Endodermal cell (in vitro differentiated cells): ENCODE data around the gene CHCT1. TPM values are rescaled to one million over a fixed set of nuclear protein-coding genes. Genes with fewer than 3 reads are reported as not detected.
A peak's percentile ranks its signal among the peaks of the same experiment; 100 is the strongest.
"Not testable (repeated sequence)": the region's sequence is repeated elsewhere in the genome, so short reads cannot be mapped to it uniquely, and the experiment has no call there.

Experiments used
- DNase-seq: peaks from one replicate; pipeline ENCODE4 v3.0.0-alpha.2; 2017
- H3K27ac ChIP-seq: 2 replicates; pipeline ENCODE4 v1.5.1; 2013; ENCODE audit warnings: mild to moderate bottlenecking, low read depth, low read length, moderate library complexity
- H3K27me3 ChIP-seq: 2 replicates; pipeline ENCODE4 v1.6.1; 2013; ENCODE audit warnings: mild to moderate bottlenecking, low read length, moderate library complexity; ENCODE audit not compliant: insufficient read depth, control insufficient read depth, poor library complexity, severe bottlenecking
- H3K36me3 ChIP-seq: 2 replicates; pipeline ENCODE4 v1.7.0; 2013; ENCODE audit warnings: mild to moderate bottlenecking, low read length, moderate library complexity; ENCODE audit not compliant: control insufficient read depth, insufficient read depth
- H3K4me1 ChIP-seq: one replicate; pipeline ENCODE4 v1.7.0; 2013; ENCODE audit warnings: low read length; ENCODE audit not compliant: control insufficient read depth, insufficient read depth
- H3K4me3 ChIP-seq: 2 replicates; pipeline ENCODE4 v1.5.1; 2013; ENCODE audit warnings: mild to moderate bottlenecking, low read length, moderate library complexity
- H3K9ac ChIP-seq: 2 replicates; pipeline ENCODE4 v1.6.1; 2013; ENCODE audit warnings: mild to moderate bottlenecking, low read length, moderate library complexity; ENCODE audit not compliant: poor library complexity, severe bottlenecking; ENCODE audit errors: extremely low read depth
- H3K9me3 ChIP-seq: 2 replicates; pipeline ENCODE4 v1.6.1; 2013; ENCODE audit warnings: mild to moderate bottlenecking, low read length, moderate library complexity; ENCODE audit not compliant: control insufficient read depth
- H3K27ac Mint-ChIP-seq: 2 replicates; pipeline ENCODE4 v1.8.0; 2020; ENCODE audit warnings: mixed read lengths
- H3K27me3 Mint-ChIP-seq: 2 replicates; pipeline ENCODE4 v1.8.0; 2021; ENCODE audit warnings: mild to moderate bottlenecking, mixed read lengths; ENCODE audit not compliant: insufficient read depth
- H3K36me3 Mint-ChIP-seq: 2 replicates; pipeline ENCODE4 v1.8.0; 2020; ENCODE audit warnings: low read depth, mixed read lengths
- H3K4me1 Mint-ChIP-seq: 2 replicates; pipeline ENCODE4 v1.8.0; 2020; ENCODE audit warnings: mixed read lengths
- H3K4me3 Mint-ChIP-seq: 2 replicates; pipeline ENCODE4 v1.8.0; 2020; ENCODE audit warnings: mild to moderate bottlenecking, moderate library complexity, mixed read lengths
- H3K9me3 Mint-ChIP-seq: 2 replicates; pipeline ENCODE4 v1.8.0; 2020; ENCODE audit warnings: mild to moderate bottlenecking, mixed read lengths
- whole genome bisulfite sequencing, 2 experiments: methylation state at CpG; one replicate each; pipeline versions ENCODE4 v1.1.5 to v1.1.7; 2013; ENCODE audit warnings: missing lambda C conversion rate in 2 of 2, mixed read lengths in 1 of 2; ENCODE audit not compliant: insufficient coverage in 1 of 2, insufficient read length in 1 of 2; 5-methylcytosine and 5-hydroxymethylcytosine counted together
- total RNA-seq, 2 donors: library from RNA; stranded (reverse); fragmentation: NEBNext Ultra II Directional in 1 of 2; extraction: Animal tissue kit (Norgen Biotek cat#: 25700) in 1 of 2; gene quantifications; 2 replicates in 1 of 2; 3 replicates in 1 of 2; pipeline ENCODE4 v1.2.1, GENCODE V29; 2021
- TF ChIP-seq, protein P1 (sequence below): fragments of 200-600 bp; sonication (generic); conservative IDR thresholded peaks from 2 replicates; pipeline ENCODE4 v1.5.0; 2021; ENCODE audit warnings: antibody characterized with exemption, mild to moderate bottlenecking

The CHCT1 gene
- total RNA-seq, 2 donors from 2014 or later, result not detected

- no peak overlapping the region for H3K4me3 Mint-ChIP-seq
- Histone ChIP-seq H3K27me3 (no peaks in the 10 kb centered on the region), H3K9ac (no peak overlapping the region), H3K27ac (no peak overlapping the region), H3K9me3 (no peaks in the 10 kb centered on the region), H3K36me3 (peaks cover 3% of the 10 kb centered on the region), H3K4me3 (no peak overlapping the region), H3K4me1 (no peaks in the 10 kb centered on the region)
- WGBS, 2 experiments, result 94 to 96% methylated on average over 4 of the region's 4 CpGs
- TF ChIP-seq, protein P1, sequence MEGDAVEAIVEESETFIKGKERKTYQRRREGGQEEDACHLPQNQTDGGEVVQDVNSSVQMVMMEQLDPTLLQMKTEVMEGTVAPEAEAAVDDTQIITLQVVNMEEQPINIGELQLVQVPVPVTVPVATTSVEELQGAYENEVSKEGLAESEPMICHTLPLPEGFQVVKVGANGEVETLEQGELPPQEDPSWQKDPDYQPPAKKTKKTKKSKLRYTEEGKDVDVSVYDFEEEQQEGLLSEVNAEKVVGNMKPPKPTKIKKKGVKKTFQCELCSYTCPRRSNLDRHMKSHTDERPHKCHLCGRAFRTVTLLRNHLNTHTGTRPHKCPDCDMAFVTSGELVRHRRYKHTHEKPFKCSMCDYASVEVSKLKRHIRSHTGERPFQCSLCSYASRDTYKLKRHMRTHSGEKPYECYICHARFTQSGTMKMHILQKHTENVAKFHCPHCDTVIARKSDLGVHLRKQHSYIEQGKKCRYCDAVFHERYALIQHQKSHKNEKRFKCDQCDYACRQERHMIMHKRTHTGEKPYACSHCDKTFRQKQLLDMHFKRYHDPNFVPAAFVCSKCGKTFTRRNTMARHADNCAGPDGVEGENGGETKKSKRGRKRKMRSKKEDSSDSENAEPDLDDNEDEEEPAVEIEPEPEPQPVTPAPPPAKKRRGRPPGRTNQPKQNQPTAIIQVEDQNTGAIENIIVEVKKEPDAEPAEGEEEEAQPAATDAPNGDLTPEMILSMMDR, result no peak
- H3K9me3 Mint-ChIP-seq, result no peaks in the 10 kb centered on the region
- no peak overlapping the region for H3K27ac Mint-ChIP-seq
- peaks cover 33% of the 10 kb centered on the region for H3K4me1 Mint-ChIP-seq
- H3K36me3 Mint-ChIP-seq, result peaks cover 9% of the 10 kb centered on the region
- H3K27me3 Mint-ChIP-seq, result no peaks in the 10 kb centered on the region
- DNase-seq, result no peak
These were observed 40.3 kb upstream of the CHCT1 start for GRCh38 chr17:60381958-60382357.

DNA sequence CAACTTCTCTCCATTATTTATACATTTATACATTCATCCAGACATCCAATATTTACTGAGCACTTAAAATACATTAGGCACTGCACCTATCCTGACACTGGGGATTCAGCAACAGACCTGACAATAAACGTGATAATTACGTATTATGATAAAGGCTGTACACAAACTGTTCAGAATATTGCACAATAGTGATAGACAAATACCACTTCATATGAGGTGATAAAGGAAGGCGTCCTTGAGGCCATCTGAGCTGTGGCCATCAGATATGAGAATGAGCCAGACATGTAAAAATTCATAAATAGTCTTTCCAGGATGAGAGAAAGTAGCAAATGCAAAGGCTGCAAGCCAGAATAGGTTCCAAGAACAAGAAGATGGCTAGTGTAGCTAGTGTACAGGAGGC lies 38.9 kb upstream of the CHCT1 start:
- Mint-ChIP-seq H3K36me3 (peaks cover 4% of the 10 kb centered on the region), H3K4me1 (peaks cover 41% of the 10 kb centered on the region), H3K27me3 (no peaks in the 10 kb centered on the region), H3K27ac (peak overlapping the region; percentile 44), H3K4me3 (no peak overlapping the region), H3K9me3 (no peaks in the 10 kb centered on the region)
- DNase-seq, result no peak
- Histone ChIP-seq H3K27ac (no peak overlapping the region), H3K4me3 (no peak overlapping the region), H3K4me1 (no peaks in the 10 kb centered on the region), H3K9ac (no peak overlapping the region), H3K27me3 (no peaks in the 10 kb centered on the region), H3K36me3 (peaks cover 3% of the 10 kb centered on the region), H3K9me3 (no peaks in the 10 kb centered on the region)
- WGBS, 2 experiments, result 92 to 99% methylated on average over 2 to 3 of the region's 3 CpGs
- TF ChIP-seq, protein P1, result no peak

GRCh38 chr17:60384921-60385320 lies 37.4 kb upstream of the CHCT1 start:
- H3K9me3 ChIP-seq, H3K9me3 Mint-ChIP-seq, H3K4me3 ChIP-seq, H3K9ac ChIP-seq, H3K27me3 ChIP-seq, H3K27me3 Mint-ChIP-seq, H3K4me1 ChIP-seq, H3K36me3 ChIP-seq, H3K36me3 Mint-ChIP-seq, H3K27ac ChIP-seq: not testable (repeated sequence)
- Mint-ChIP-seq H3K4me1 (peaks cover 51% of the 10 kb centered on the region), H3K27ac (peak overlapping the region; percentile 92), H3K4me3 (peak overlapping the region; percentile 45)
- peak; percentile 94 for DNase-seq
- 66 to 80% methylated on average over 7 of the region's 7 CpGs for WGBS, 2 experiments
